GM23338 (cell line): ENCODE data around the gene FAM227B. TPM values are rescaled to one million over a fixed set of nuclear protein-coding genes. Genes with fewer than 3 reads are reported as not detected.
A peak's percentile ranks its signal among the peaks of the same experiment; 100 is the strongest.

Experiments used
- ATAC-seq: fragments of 200-7000 bp; cut with Tn5 transposase; 3 replicates; pipeline ENCODE4 v1.9.1; 2020
- DNase-seq: peaks from one replicate; pipeline ENCODE4 v3.0.0-alpha.2; 2015; ENCODE audit warnings: low spot score
- H2AFZ ChIP-seq: fragments of 200-600 bp; sonication (generic); 2 replicates; pipeline ENCODE4 v1.8.0; 2016; ENCODE audit warnings: antibody characterized with exemption, mild to moderate bottlenecking, moderate library complexity
- H3F3A ChIP-seq: fragments of 200-600 bp; sonication (generic); replicated peaks from 2 replicates; pipeline ENCODE4 v1.8.0; 2017; ENCODE audit warnings: antibody characterized with exemption, mixed run types, low read depth
- H3K27ac ChIP-seq: fragments of 200-600 bp; sonication (generic); 2 replicates; pipeline ENCODE4 v1.6.1; 2016; ENCODE audit warnings: low read depth
- H3K27me3 ChIP-seq: fragments of 200-600 bp; sonication (generic); 2 replicates; pipeline ENCODE4 v1.8.0; 2016; ENCODE audit warnings: mild to moderate bottlenecking, mixed run types, moderate library complexity; ENCODE audit not compliant: insufficient read depth
- H3K36me3 ChIP-seq: fragments of 200-600 bp; sonication (generic); 2 replicates; pipeline ENCODE4 v1.8.0; 2016; ENCODE audit warnings: mild to moderate bottlenecking; ENCODE audit not compliant: insufficient read depth
- H3K4me1 ChIP-seq: fragments of 200-600 bp; sonication (generic); 2 replicates; pipeline ENCODE4 v1.8.0; 2016; ENCODE audit warnings: mild to moderate bottlenecking, moderate library complexity; ENCODE audit not compliant: insufficient read depth
- H3K4me2 ChIP-seq: fragments of 200-600 bp; sonication (generic); 2 replicates; pipeline ENCODE4 v1.7.1; 2017; ENCODE audit warnings: mixed run types
- H3K4me3 ChIP-seq: fragments of 200-600 bp; sonication (generic); 2 replicates; pipeline ENCODE4 v1.6.1; 2016; ENCODE audit warnings: mixed run types
- H3K79me2 ChIP-seq: fragments of 200-600 bp; sonication (generic); replicated peaks from 2 replicates; pipeline ENCODE4 v1.8.0; 2017; ENCODE audit warnings: mild to moderate bottlenecking; ENCODE audit not compliant: insufficient read depth
- H3K9me2 ChIP-seq: fragments of 200-600 bp; sonication (generic); 2 replicates; pipeline ENCODE4 v1.8.0; 2017; ENCODE audit not compliant: insufficient read depth
- H4K20me1 ChIP-seq: fragments of 200-600 bp; sonication (generic); replicated peaks from 2 replicates; pipeline ENCODE4 v1.8.0; 2017; ENCODE audit warnings: mild to moderate bottlenecking; ENCODE audit not compliant: insufficient read depth
- H3K27ac Mint-ChIP-seq: 2 replicates; pipeline ENCODE4 v1.8.0; 2020; ENCODE audit warnings: inconsistent platforms, mild to moderate bottlenecking, moderate library complexity, mixed read lengths
- H3K27me3 Mint-ChIP-seq: 3 replicates; pipeline ENCODE4 v1.8.0; 2022; ENCODE audit warnings: low read depth, mild to moderate bottlenecking, moderate library complexity, mixed read lengths, inconsistent platforms; ENCODE audit not compliant: insufficient read depth, poor library complexity
- H3K36me3 Mint-ChIP-seq: 3 replicates; pipeline ENCODE4 v1.8.0; 2021; ENCODE audit warnings: low read depth, mild to moderate bottlenecking, inconsistent platforms, moderate library complexity, mixed read lengths
- H3K4me1 Mint-ChIP-seq: 3 replicates; pipeline ENCODE4 v1.8.0; 2020; ENCODE audit warnings: mild to moderate bottlenecking, inconsistent platforms, mixed read lengths
- H3K4me3 Mint-ChIP-seq: 3 replicates; pipeline ENCODE4 v1.8.0; 2021; ENCODE audit warnings: moderate library complexity, mild to moderate bottlenecking, inconsistent platforms, mixed read lengths
- H3K9me3 Mint-ChIP-seq: 3 replicates; pipeline ENCODE4 v1.8.0; 2020; ENCODE audit warnings: moderate library complexity, mild to moderate bottlenecking, inconsistent platforms, mixed read lengths
- CREB1 ChIP-seq: fragments of 250-450 bp; sonication (Bioruptor Pico); IDR thresholded peaks from 2 replicates; pipeline ENCODE4 v1.5.0; 2020; ENCODE audit warnings: low read depth, mild to moderate bottlenecking, moderate library complexity
- EZH2 ChIP-seq: fragments of 200-600 bp; sonication (generic); IDR thresholded peaks from one replicate; pipeline ENCODE4 v1.8.0; 2017; ENCODE audit warnings: antibody characterized with exemption, mild to moderate bottlenecking, low read depth; ENCODE audit not compliant: unreplicated experiment
- EZH2phosphoT487 ChIP-seq: fragments of 200-600 bp; sonication (generic); IDR thresholded peaks from one replicate; pipeline ENCODE4 v1.8.1; 2018; ENCODE audit warnings: antibody characterized with exemption; ENCODE audit not compliant: unreplicated experiment
- JUNB ChIP-seq: IDR thresholded peaks from one replicate; pipeline ENCODE4 v1.6.1; 2016; ENCODE audit warnings: antibody characterized with exemption; ENCODE audit not compliant: unreplicated experiment
- NANOG ChIP-seq: IDR thresholded peaks from 2 replicates; pipeline ENCODE4 v1.6.1; 2016; ENCODE audit warnings: antibody characterized with exemption, borderline replicate concordance
- POLR2AphosphoS5 ChIP-seq: IDR thresholded peaks from 2 replicates; pipeline ENCODE4 v1.6.1; 2016; ENCODE audit warnings: antibody characterized with exemption, low read depth
- ZNF114 ChIP-seq: fragments of 250-450 bp; sonication (Bioruptor Pico); IDR thresholded peaks from 2 replicates; pipeline ENCODE4 v1.5.0; 2020; ENCODE audit warnings: mild to moderate bottlenecking, moderate library complexity
- ZNF331 ChIP-seq: fragments of 250-450 bp; sonication (Bioruptor Pico); IDR thresholded peaks from 2 replicates; pipeline ENCODE4 v1.5.0; 2020; ENCODE audit warnings: low read depth, mild to moderate bottlenecking, moderate library complexity
- polyA plus RNA-seq: library from polyadenylated mRNA; unstranded; fragments of >200 nt; fragmentation: Nextera tagmentation; extraction: Ambion mirVana; gene quantifications from 2 replicates; pipeline ENCODE4 v1.2.1, GENCODE V29; 2016
- total RNA-seq: library from RNA; depleted of rRNA; stranded (reverse); fragments of >200 nt; shearing (Covaris generic); gene quantifications from 2 replicates; pipeline ENCODE4 v1.2.3, GENCODE V29; 2014
- TF ChIP-seq, protein P1 (sequence below), 2 experiments: fragments of 200-600 bp in 1 of 2; sonication (generic) in 1 of 2; conservative IDR thresholded peaks; 2 replicates each; pipeline versions ENCODE4 v1.5.1 to v1.6.1; 2016 to 2017; ENCODE audit warnings: antibody characterized with exemption in 2 of 2, low read depth in 2 of 2, mild to moderate bottlenecking in 2 of 2, moderate library complexity in 1 of 2
- TF ChIP-seq, protein P2 (sequence below): IDR thresholded peaks from 2 replicates; pipeline ENCODE4 v1.6.1; 2016; ENCODE audit warnings: antibody characterized with exemption
- TF ChIP-seq, protein P3 (sequence below): fragments of 250-450 bp; sonication (Bioruptor Pico); IDR thresholded peaks from 2 replicates; pipeline ENCODE4 v1.5.0; 2020; ENCODE audit warnings: mild to moderate bottlenecking, moderate library complexity

FAM227B gene
- total and polyA plus RNA-seq, 2 experiments from 2014 or later = 2.6 to 10.2 TPM

DNA sequence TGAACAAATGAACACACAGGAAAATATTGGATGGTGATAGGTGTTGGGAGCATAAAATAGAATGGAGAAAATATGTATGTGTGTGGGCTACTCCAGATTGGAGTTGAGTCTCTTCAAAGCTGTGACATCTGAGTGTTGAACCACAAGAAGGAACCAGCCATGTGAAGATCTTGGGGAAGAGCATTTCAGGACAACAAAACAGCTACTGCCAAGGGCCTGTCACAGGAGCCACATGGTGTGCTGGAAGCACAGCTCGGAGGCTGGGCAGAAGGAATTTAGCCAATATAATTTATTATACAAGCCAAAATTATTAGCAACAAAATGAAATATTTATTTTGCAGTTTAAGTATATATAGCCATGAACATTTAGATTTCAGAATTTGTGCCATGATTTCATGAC, 305.9 kb downstream of the FAM227B start:
- no peak overlapping the region for H3K27ac ChIP-seq
- ATAC-seq (no peak), DNase-seq (no peak)
- Mint-ChIP-seq H3K27ac (0 out of 2 replicates have a peak overlapping the region, but pooled peaks have one; percentile 14), H3K27me3 (no peaks in the 10 kb centered on the region), H3K4me3 (no peak overlapping the region), H3K4me1 (peaks cover 24% of the 10 kb centered on the region), H3K9me3 (peaks cover 3% of the 10 kb centered on the region; the same call in 1 of the 3 replicates), H3K36me3 (peaks cover 12% of the 10 kb centered on the region; the same call in 1 of the 3 replicates)
- no peak for TF ChIP-seq EZH2phosphoT487
- no peak for TF ChIP-seq EZH2
- TF ChIP-seq CREB1 (CRISPR knock-in tag) = no peak
- TF ChIP-seq, protein P1, sequence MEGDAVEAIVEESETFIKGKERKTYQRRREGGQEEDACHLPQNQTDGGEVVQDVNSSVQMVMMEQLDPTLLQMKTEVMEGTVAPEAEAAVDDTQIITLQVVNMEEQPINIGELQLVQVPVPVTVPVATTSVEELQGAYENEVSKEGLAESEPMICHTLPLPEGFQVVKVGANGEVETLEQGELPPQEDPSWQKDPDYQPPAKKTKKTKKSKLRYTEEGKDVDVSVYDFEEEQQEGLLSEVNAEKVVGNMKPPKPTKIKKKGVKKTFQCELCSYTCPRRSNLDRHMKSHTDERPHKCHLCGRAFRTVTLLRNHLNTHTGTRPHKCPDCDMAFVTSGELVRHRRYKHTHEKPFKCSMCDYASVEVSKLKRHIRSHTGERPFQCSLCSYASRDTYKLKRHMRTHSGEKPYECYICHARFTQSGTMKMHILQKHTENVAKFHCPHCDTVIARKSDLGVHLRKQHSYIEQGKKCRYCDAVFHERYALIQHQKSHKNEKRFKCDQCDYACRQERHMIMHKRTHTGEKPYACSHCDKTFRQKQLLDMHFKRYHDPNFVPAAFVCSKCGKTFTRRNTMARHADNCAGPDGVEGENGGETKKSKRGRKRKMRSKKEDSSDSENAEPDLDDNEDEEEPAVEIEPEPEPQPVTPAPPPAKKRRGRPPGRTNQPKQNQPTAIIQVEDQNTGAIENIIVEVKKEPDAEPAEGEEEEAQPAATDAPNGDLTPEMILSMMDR (conservative IDR thresholded peaks at IDR 0.05; ENCODE audit: low read depth in 2 of 2) = no peak
- TF ChIP-seq, protein P2, sequence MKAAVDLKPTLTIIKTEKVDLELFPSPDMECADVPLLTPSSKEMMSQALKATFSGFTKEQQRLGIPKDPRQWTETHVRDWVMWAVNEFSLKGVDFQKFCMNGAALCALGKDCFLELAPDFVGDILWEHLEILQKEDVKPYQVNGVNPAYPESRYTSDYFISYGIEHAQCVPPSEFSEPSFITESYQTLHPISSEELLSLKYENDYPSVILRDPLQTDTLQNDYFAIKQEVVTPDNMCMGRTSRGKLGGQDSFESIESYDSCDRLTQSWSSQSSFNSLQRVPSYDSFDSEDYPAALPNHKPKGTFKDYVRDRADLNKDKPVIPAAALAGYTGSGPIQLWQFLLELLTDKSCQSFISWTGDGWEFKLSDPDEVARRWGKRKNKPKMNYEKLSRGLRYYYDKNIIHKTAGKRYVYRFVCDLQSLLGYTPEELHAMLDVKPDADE = no peak
- no peak for TF ChIP-seq JUNB
- no peak for TF ChIP-seq ZNF331
- H3K4me3 ChIP-seq = no peak overlapping the region
- H3K4me1 ChIP-seq = peaks cover 12% of the 10 kb centered on the region
- H3K9me2 ChIP-seq = peaks cover 3% of the 10 kb centered on the region; the same call in 1 of the 2 replicates
- H3K4me2 ChIP-seq = no peak overlapping the region
- no peaks in the 10 kb centered on the region for H3K27me3 ChIP-seq
- no peak overlapping the region for H2AFZ ChIP-seq
- no peaks in the 10 kb centered on the region for H3F3A ChIP-seq
- no peaks in the 10 kb centered on the region for H4K20me1 ChIP-seq
- no peaks in the 10 kb centered on the region for H3K36me3 ChIP-seq
- H3K79me2 ChIP-seq = no peaks in the 10 kb centered on the region

DNA sequence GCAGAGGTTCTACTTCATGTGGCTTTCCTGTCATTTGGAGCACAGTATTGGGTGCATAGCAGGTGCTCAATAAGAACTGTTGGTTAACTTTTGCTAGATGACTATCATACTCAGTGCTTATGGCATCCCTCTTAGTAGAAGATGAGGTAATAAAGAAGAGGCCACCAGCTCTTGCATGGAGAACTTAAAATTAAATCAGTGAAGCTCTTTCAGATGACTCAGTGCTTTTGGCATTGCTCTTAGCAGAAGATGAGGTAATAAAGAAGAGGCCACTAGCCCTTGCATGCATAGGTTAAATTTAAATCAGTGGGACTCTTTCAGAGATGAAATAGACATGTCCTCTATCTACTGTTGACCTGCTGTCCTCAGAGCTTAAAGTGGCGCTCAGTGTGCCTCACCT, 307.0 kb downstream of the FAM227B start:
- no peak overlapping the region for H3K27ac ChIP-seq
- H4K20me1 ChIP-seq = no peaks in the 10 kb centered on the region
- no peak overlapping the region for H3K4me3 ChIP-seq
- Mint-ChIP-seq H3K36me3 (peaks cover 9% of the 10 kb centered on the region; the same call in 1 of the 3 replicates), H3K4me3 (no peak overlapping the region), H3K27ac (no peak overlapping the region), H3K27me3 (no peaks in the 10 kb centered on the region), H3K4me1 (peaks cover 24% of the 10 kb centered on the region), H3K9me3 (peaks cover 3% of the 10 kb centered on the region; the same call in 1 of the 3 replicates)
- DNase-seq (no peak), ATAC-seq (no peak)
- H3K4me2 ChIP-seq = no peak overlapping the region
- H3K36me3 ChIP-seq = no peaks in the 10 kb centered on the region
- peaks cover 12% of the 10 kb centered on the region for H3K4me1 ChIP-seq
- H3F3A ChIP-seq = no peaks in the 10 kb centered on the region
- H3K27me3 ChIP-seq = no peaks in the 10 kb centered on the region
- no peak overlapping the region for H2AFZ ChIP-seq
- no peaks in the 10 kb centered on the region for H3K79me2 ChIP-seq
- H3K9me2 ChIP-seq = peaks cover 3% of the 10 kb centered on the region; the same call in 1 of the 2 replicates
- TF ChIP-seq NANOG (no peak), POLR2AphosphoS5 (no peak), EZH2 (no peak), ZNF331 (no peak), JUNB (no peak), EZH2phosphoT487 (no peak), ZNF114 (CRISPR knock-in tag) (no peak)
- TF ChIP-seq, protein P3, sequence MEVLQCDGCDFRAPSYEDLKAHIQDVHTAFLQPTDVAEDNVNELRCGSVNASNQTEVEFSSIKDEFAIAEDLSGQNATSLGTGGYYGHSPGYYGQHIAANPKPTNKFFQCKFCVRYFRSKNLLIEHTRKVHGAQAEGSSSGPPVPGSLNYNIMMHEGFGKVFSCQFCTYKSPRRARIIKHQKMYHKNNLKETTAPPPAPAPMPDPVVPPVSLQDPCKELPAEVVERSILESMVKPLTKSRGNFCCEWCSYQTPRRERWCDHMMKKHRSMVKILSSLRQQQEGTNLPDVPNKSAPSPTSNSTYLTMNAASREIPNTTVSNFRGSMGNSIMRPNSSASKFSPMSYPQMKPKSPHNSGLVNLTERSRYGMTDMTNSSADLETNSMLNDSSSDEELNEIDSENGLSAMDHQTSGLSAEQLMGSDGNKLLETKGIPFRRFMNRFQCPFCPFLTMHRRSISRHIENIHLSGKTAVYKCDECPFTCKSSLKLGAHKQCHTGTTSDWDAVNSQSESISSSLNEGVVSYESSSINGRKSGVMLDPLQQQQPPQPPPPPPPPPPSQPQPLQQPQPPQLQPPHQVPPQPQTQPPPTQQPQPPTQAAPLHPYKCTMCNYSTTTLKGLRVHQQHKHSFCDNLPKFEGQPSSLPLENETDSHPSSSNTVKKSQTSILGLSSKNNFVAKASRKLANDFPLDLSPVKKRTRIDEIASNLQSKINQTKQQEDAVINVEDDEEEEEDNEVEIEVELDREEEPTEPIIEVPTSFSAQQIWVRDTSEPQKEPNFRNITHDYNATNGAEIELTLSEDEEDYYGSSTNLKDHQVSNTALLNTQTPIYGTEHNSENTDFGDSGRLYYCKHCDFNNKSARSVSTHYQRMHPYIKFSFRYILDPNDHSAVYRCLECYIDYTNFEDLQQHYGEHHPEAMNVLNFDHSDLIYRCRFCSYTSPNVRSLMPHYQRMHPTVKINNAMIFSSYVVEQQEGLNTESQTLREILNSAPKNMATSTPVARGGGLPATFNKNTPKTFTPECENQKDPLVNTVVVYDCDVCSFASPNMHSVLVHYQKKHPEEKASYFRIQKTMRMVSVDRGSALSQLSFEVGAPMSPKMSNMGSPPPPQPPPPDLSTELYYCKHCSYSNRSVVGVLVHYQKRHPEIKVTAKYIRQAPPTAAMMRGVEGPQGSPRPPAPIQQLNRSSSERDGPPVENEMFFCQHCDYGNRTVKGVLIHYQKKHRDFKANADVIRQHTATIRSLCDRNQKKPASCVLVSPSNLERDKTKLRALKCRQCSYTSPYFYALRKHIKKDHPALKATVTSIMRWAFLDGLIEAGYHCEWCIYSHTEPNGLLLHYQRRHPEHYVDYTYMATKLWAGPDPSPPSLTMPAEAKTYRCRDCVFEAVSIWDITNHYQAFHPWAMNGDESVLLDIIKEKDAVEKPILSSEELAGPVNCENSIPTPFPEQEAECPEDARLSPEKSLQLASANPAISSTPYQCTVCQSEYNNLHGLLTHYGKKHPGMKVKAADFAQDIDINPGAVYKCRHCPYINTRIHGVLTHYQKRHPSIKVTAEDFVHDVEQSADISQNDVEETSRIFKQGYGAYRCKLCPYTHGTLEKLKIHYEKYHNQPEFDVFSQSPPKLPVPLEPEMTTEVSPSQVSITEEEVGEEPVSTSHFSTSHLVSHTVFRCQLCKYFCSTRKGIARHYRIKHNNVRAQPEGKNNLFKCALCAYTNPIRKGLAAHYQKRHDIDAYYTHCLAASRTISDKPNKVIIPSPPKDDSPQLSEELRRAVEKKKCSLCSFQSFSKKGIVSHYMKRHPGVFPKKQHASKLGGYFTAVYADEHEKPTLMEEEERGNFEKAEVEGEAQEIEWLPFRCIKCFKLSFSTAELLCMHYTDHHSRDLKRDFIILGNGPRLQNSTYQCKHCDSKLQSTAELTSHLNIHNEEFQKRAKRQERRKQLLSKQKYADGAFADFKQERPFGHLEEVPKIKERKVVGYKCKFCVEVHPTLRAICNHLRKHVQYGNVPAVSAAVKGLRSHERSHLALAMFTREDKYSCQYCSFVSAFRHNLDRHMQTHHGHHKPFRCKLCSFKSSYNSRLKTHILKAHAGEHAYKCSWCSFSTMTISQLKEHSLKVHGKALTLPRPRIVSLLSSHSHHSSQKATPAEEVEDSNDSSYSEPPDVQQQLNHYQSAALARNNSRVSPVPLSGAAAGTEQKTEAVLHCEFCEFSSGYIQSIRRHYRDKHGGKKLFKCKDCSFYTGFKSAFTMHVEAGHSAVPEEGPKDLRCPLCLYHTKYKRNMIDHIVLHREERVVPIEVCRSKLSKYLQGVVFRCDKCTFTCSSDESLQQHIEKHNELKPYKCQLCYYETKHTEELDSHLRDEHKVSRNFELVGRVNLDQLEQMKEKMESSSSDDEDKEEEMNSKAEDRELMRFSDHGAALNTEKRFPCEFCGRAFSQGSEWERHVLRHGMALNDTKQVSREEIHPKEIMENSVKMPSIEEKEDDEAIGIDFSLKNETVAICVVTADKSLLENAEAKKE = no peak
